ENCODE measurements around the gene RAB34.

GRCh38 chr17:28710861-28711722 lies 6.6 kb downstream of the RAB34 start:
- no peak for TF ChIP-seq CTCF (IDR thresholded peaks at IDR 0.05; ENCODE audit: insufficient read depth, low read length, poor library complexity, severe bottlenecking)
- no peak for TF ChIP-seq EZH2phosphoT487 (conservative IDR thresholded peaks at IDR 0.05; ENCODE audit: low read length)

Data from SU-DHL-6 (cell line).